HepG2 (cell line): Measurements from ENCODE around the gene CEBPA. TPM values are rescaled to one million over a fixed set of nuclear protein-coding genes. Genes with fewer than 3 reads are reported as not detected.

Experiments used
- ATAC-seq: fragments of 200-7000 bp; cut with Tn5 transposase; 3 replicates; pipeline ENCODE4 v1.9.1; 2020; ENCODE audit warnings: mild to moderate bottlenecking, moderate library complexity
- BruUV-seq: library from RNA; stranded (reverse); fragments of 400-500 nt; replicated peaks from 2 replicates; lab custom pipeline; 2021; lab: Mats Ljungman, UMichigan
- CTCF ChIA-PET: fragments of 300-600 bp; formaldehyde crosslinking; extraction: SDS; loops from one replicate; lab custom pipeline; 2021; ENCODE audit warnings: low total read pairs, inconsistent platforms, low intra/inter-chr PET ratio; lab: Yijun Ruan, JAX
- POLR2A ChIA-PET: fragments of 350-600 bp; sonication (Branson Sonifier 250); formaldehyde crosslinking; loops from one replicate; lab custom pipeline; 2020; ENCODE audit warnings: antibody characterized with exemption, inconsistent platforms; lab: Yijun Ruan, JAX
- DNase-seq: peaks from one replicate; pipeline ENCODE4 v3.0.0-alpha.2; 2015; ENCODE audit warnings: low spot score
- FAIRE-seq: peaks from 3 replicates; lab custom pipeline; 2011; peaks lifted over from hg19 to GRCh38; lab: Jason Lieb, UNC
- H2AFZ ChIP-seq: one replicate; pipeline ENCODE4 v1.6.1; 2011; ENCODE audit warnings: low read length, inconsistent platforms
- H3K27ac ChIP-seq: fragments of 300-600 bp; 3 replicates; pipeline ENCODE4 v1.8.0; 2011; ENCODE audit warnings: mixed run types, mild to moderate bottlenecking, mixed read lengths, low read length, inconsistent platforms; ENCODE audit not compliant: insufficient read depth; ENCODE audit errors: extremely low read length
- H3K27me3 ChIP-seq, 2 experiments: fragments of 200-600 bp in 1 of 2; 2 replicates in 1 of 2; 3 replicates in 1 of 2; pipeline versions ENCODE4 v1.6.0 to v1.8.0; 2011; ENCODE audit warnings: low read length in 2 of 2, mild to moderate bottlenecking in 2 of 2, moderate library complexity in 2 of 2, inconsistent platforms in 1 of 2; ENCODE audit not compliant: insufficient read depth in 2 of 2, control insufficient read depth in 1 of 2
- H3K36me3 ChIP-seq, 2 experiments: fragments of 200-600 bp in 1 of 2; replicated peaks in 1 of 2; 2 replicates in 1 of 2; 3 replicates in 1 of 2; pipeline versions ENCODE4 v1.5.1 to v1.8.0; 2011; ENCODE audit warnings: low read length in 2 of 2, inconsistent platforms in 1 of 2; ENCODE audit not compliant: insufficient read depth in 2 of 2, control insufficient read depth in 1 of 2
- H3K4me1 ChIP-seq: 2 replicates; pipeline ENCODE4 v1.5.1; 2012; ENCODE audit warnings: low read length, inconsistent platforms; ENCODE audit not compliant: insufficient read depth
- H3K4me2 ChIP-seq: 2 replicates; pipeline ENCODE4 v1.6.0; 2011; ENCODE audit warnings: low read depth, low read length, inconsistent platforms
- H3K4me3 ChIP-seq, 3 experiments: fragments of 200-600 bp in 1 of 3; sonication (generic), shearing (Covaris generic) in 1 of 3; replicated peaks in 1 of 3; 2 replicates each; pipeline ENCODE4 v1.5.1; 2011 to 2016; ENCODE audit warnings: low read length in 3 of 3, inconsistent platforms in 2 of 3, low read depth in 2 of 3, mild to moderate bottlenecking in 2 of 3, control low read depth in 1 of 3, mixed read lengths in 1 of 3; ENCODE audit not compliant: insufficient read depth in 1 of 3
- H3K79me2 ChIP-seq: one replicate; pipeline ENCODE4 v1.6.1; 2011; ENCODE audit warnings: low read length, inconsistent platforms; ENCODE audit not compliant: insufficient read depth
- H3K9ac ChIP-seq: 2 replicates; pipeline ENCODE4 v1.6.0; 2011; ENCODE audit warnings: mild to moderate bottlenecking, low read depth, low read length, inconsistent platforms; ENCODE audit not compliant: insufficient read depth
- H3K9me3 ChIP-seq: 2 replicates; pipeline ENCODE4 v1.5.1; 2012; ENCODE audit warnings: mild to moderate bottlenecking, low read length
- H4K20me1 ChIP-seq: 2 replicates; pipeline ENCODE4 v1.6.0; 2011; ENCODE audit warnings: inconsistent platforms, mild to moderate bottlenecking, low read length, moderate library complexity; ENCODE audit not compliant: insufficient read depth
- AKAP8 ChIP-seq: sonication (generic); formaldehyde crosslinking; IDR thresholded peaks from 2 replicates; pipeline ENCODE4 v1.5.1; 2020; ENCODE audit warnings: mild to moderate bottlenecking, missing genetic modification reagents
- ASH2L ChIP-seq: fragments of 300-600, 200-600 bp; sonication (generic); IDR thresholded peaks from 2 replicates; pipeline ENCODE4 v1.7.0; 2017; ENCODE audit warnings: low read depth, mild to moderate bottlenecking, moderate library complexity, mixed read lengths, low read length; ENCODE audit not compliant: insufficient read length
- CHD4 ChIP-seq: fragments of 200-600 bp; sonication (generic); IDR thresholded peaks from 2 replicates; pipeline ENCODE4 v1.7.0; 2017; ENCODE audit warnings: mild to moderate bottlenecking, low read length, borderline replicate concordance
- EEA1 ChIP-seq: sonication (generic); formaldehyde crosslinking; IDR thresholded peaks from 2 replicates; pipeline ENCODE4 v1.5.1; 2020; ENCODE audit warnings: mild to moderate bottlenecking, missing genetic modification reagents, borderline replicate concordance
- HOXA3 ChIP-seq: sonication (generic); formaldehyde crosslinking; IDR thresholded peaks from 2 replicates; pipeline ENCODE4 v1.5.0; 2020; ENCODE audit warnings: missing genetic modification reagents
- NFKB2 ChIP-seq: sonication (generic); formaldehyde crosslinking; IDR thresholded peaks from 2 replicates; pipeline ENCODE4 v1.4.0; 2020; ENCODE audit warnings: missing genetic modification reagents, borderline replicate concordance
- ONECUT2 ChIP-seq: sonication (generic); formaldehyde crosslinking; IDR thresholded peaks from 2 replicates; pipeline ENCODE4 v1.4.0; 2020; ENCODE audit warnings: missing genetic modification reagents
- PHF20 ChIP-seq: sonication (generic); formaldehyde crosslinking; IDR thresholded peaks from 2 replicates; pipeline ENCODE4 v1.5.0; 2020; ENCODE audit warnings: mild to moderate bottlenecking, missing genetic modification reagents
- POLR2A ChIP-seq, 2 experiments: IDR thresholded peaks; 2 replicates each; pipeline ENCODE4 v1.6.1; 2011; ENCODE audit warnings: low read depth in 2 of 2, low read length in 2 of 2, mild to moderate bottlenecking in 1 of 2, moderate library complexity in 1 of 2; ENCODE audit not compliant: insufficient read depth in 1 of 2
- POLR2AphosphoS5 ChIP-seq: IDR thresholded peaks from 2 replicates; pipeline ENCODE4 v1.6.1; 2012; ENCODE audit warnings: low read depth, low read length
- POLR2G ChIP-seq: fragments of 200-400 bp; formaldehyde crosslinking; IDR thresholded peaks from 2 replicates; pipeline ENCODE4 v1.6.1; 2018; ENCODE audit warnings: mild to moderate bottlenecking, low read depth, low read length, moderate library complexity
- SALL2 ChIP-seq: sonication (generic); formaldehyde crosslinking; IDR thresholded peaks from 2 replicates; pipeline ENCODE4 v1.8.1; 2023; ENCODE audit warnings: mild to moderate bottlenecking, missing genetic modification reagents, inconsistent platforms
- SIX1 ChIP-seq: sonication (generic); formaldehyde crosslinking; IDR thresholded peaks from 2 replicates; pipeline ENCODE4 v1.4.0; 2020; ENCODE audit warnings: missing genetic modification reagents, borderline replicate concordance
- SMYD3 ChIP-seq: sonication (generic); formaldehyde crosslinking; IDR thresholded peaks from 2 replicates; pipeline ENCODE4 v1.8.1; 2023; ENCODE audit warnings: mild to moderate bottlenecking, missing genetic modification reagents
- SPEN ChIP-seq: sonication (generic); formaldehyde crosslinking; IDR thresholded peaks from 2 replicates; pipeline ENCODE4 v1.5.1; 2020; ENCODE audit warnings: low read depth, mild to moderate bottlenecking, missing genetic modification reagents
- ZC3H13 ChIP-seq: sonication (generic); formaldehyde crosslinking; IDR thresholded peaks from 2 replicates; pipeline ENCODE4 v1.8.1; 2023; ENCODE audit warnings: mild to moderate bottlenecking, missing genetic modification reagents, moderate library complexity
- ZNF703 ChIP-seq: sonication (generic); formaldehyde crosslinking; IDR thresholded peaks from 2 replicates; pipeline ENCODE4 v1.5.1; 2020; ENCODE audit warnings: missing genetic modification reagents, mild to moderate bottlenecking, moderate library complexity, borderline replicate concordance
- ZNF709 ChIP-seq: sonication (generic); formaldehyde crosslinking; IDR thresholded peaks from 2 replicates; pipeline ENCODE4 v1.5.0; 2020; ENCODE audit warnings: mild to moderate bottlenecking, missing genetic modification reagents
- ZNF768 ChIP-seq: sonication (generic); formaldehyde crosslinking; IDR thresholded peaks from 2 replicates; pipeline ENCODE4 v1.4.0; 2020; ENCODE audit warnings: missing genetic modification reagents
- ZNF772 ChIP-seq: sonication (generic); formaldehyde crosslinking; IDR thresholded peaks from 2 replicates; pipeline ENCODE4 v1.5.0; 2020; ENCODE audit warnings: mild to moderate bottlenecking, missing genetic modification reagents
- WGBS: methylation state at CpG from one replicate; pipeline ENCODE4 v1.1.6; 2017; ENCODE audit warnings: low lambda C conversion rate; 5-methylcytosine and 5-hydroxymethylcytosine counted together
- in situ Hi-C: cut with HindIII; loops from 2 replicates; pipeline ENCODE4 v1.10.0; 2017; ENCODE audit warnings: low pct_unique_long_range_greater_than_20kb; ENCODE audit not compliant: extremely low pct_ligation_motif_present
- intact Hi-C: fragments of 100-400 bp; cut with micrococcal nuclease; formaldehyde crosslinking; loops from one replicate; pipeline ENCODE4 v1.10.0; 2022; ENCODE audit not compliant: unreplicated experiment
- polyA plus RNA-seq, 8 experiments: library from polyadenylated mRNA; depleted of rRNA in 3 of 8; stranded (reverse) in 7 of 8; unstranded in 1 of 8; fragments of >200 nt; fragmentation: Illumina TruSeq in 4 of 8; extraction: Trizol in 4 of 8; gene quantifications; 2 replicates each; pipeline versions ENCODE4 v1.2.1 to v1.2.3, GENCODE V29; 2011 to 2016; ENCODE audit warnings: low read depth in 4 of 8, missing spikeins in 1 of 8, mixed read lengths in 1 of 8; ENCODE audit not compliant: insufficient read depth in 1 of 8
- total RNA-seq, 5 experiments: library from RNA; depleted of rRNA; stranded (reverse); fragments of >200 nt; fragmentation: Illumina TruSeq; extraction: Trizol; gene quantifications; 2 replicates each; pipeline ENCODE4 v1.2.3, GENCODE V29; 2016; ENCODE audit warnings: low read depth in 1 of 5
- TF ChIP-seq, protein P1 (sequence below): sonication (generic); formaldehyde crosslinking; IDR thresholded peaks from 2 replicates; pipeline ENCODE4 v1.4.0; 2020; ENCODE audit warnings: missing genetic modification reagents
- TF ChIP-seq, protein P2 (sequence below): sonication (generic); formaldehyde crosslinking; IDR thresholded peaks from 2 replicates; pipeline ENCODE4 v1.4.0; 2020; ENCODE audit warnings: mild to moderate bottlenecking, missing genetic modification reagents

CEBPA gene
- total and polyA plus RNA-seq, 2 of the 13 experiments (the other 11 are each of a cell fraction or from before 2014, with no cell fraction given): 24.8 to 103 TPM

DNA sequence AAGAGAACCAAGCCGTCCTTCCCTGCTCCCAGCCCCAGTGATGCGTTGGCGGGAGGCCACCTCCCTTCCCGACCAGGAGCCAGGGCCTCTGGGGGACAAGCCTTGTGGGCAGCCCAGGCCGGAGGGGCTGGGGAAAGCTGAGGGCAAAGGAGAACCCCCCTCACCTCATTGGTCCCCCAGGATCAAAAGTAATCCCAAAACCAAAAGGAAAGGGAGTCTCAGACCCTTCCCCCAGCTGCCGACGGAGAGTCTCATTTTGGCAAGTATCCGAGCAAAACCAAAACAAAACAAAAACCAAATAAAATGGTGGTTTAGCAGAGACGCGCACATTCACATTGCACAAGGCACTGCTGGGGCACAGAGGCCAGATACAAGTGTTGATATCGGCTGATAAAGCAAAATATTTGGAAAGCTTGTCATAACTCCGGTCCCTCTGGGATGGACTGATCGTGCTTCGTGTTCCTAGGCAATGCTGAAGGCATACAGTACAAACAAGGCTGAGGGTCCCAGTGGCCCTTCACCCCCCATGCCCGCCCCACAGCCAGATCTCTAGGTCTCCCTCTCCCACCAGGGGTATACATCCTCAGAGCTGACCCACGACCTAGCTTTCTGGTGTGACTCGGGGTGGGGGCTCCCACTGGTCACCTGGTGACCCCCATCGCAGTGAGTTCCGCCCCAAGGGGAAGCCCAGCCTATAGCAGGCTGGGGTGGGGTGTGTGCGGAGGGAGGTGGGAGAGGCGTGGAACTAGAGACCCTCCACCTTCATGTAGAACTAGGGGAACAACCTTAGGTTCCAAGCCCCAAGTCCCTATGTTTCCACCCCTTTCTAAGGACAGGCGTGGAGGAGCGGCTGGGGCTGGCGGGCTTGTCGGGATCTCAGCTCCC, 2.1 kb downstream of the CEBPA start:
- peak overlapping the region; percentile 81 for H3K9ac ChIP-seq
- in situ Hi-C loops: loop anchor here (5.0 kb wide), 2 partner anchors 63 to 102 kb away; no protein-coding TSS in a partner anchor
- peak overlapping the region; percentile 94 for H3K4me2 ChIP-seq
- H3K79me2 ChIP-seq: peaks cover 43% of the 10 kb centered on the region
- peak overlapping the region; percentile 62 for H3K27ac ChIP-seq
- H3K4me3 ChIP-seq: peak overlapping the region; percentile 78 to 89 (median 87)
- 3% methylated on average over 14 of the region's 25 CpGs for WGBS
- intact Hi-C loops: loop anchor here (5.0 kb wide), 1 partner anchor 92 kb away; no protein-coding TSS in a partner anchor
- H2AFZ ChIP-seq: no peak overlapping the region
- peaks cover 21% of the 10 kb centered on the region; the same call in 1 of the 2 replicates for H4K20me1 ChIP-seq
- ChIA-PET CTCF (no interaction called here), POLR2A (interaction anchor here (0.9 to 15.1 kb wide), 15 partner anchors 8 to 103 kb away, joined by 3 to 380 read pairs (median 17); partner anchors contain the start of gene CEBPG)
- ATAC-seq (no peak), DNase-seq (peak; percentile 55), FAIRE-seq (no peak)
- BruUV-seq: TSS peak; percentile 65
- no peaks in the 10 kb centered on the region for H3K27me3 ChIP-seq
- no peaks in the 10 kb centered on the region for H3K9me3 ChIP-seq
- no peaks in the 10 kb centered on the region; a peak in 1 of 5 replicates for H3K36me3 ChIP-seq
- peaks cover 61% of the 10 kb centered on the region for H3K4me1 ChIP-seq
- TF ChIP-seq AKAP8 (CRISPR knock-in tag): peak; percentile 28; the same call in 1 of the 2 replicates
- TF ChIP-seq, protein P1, sequence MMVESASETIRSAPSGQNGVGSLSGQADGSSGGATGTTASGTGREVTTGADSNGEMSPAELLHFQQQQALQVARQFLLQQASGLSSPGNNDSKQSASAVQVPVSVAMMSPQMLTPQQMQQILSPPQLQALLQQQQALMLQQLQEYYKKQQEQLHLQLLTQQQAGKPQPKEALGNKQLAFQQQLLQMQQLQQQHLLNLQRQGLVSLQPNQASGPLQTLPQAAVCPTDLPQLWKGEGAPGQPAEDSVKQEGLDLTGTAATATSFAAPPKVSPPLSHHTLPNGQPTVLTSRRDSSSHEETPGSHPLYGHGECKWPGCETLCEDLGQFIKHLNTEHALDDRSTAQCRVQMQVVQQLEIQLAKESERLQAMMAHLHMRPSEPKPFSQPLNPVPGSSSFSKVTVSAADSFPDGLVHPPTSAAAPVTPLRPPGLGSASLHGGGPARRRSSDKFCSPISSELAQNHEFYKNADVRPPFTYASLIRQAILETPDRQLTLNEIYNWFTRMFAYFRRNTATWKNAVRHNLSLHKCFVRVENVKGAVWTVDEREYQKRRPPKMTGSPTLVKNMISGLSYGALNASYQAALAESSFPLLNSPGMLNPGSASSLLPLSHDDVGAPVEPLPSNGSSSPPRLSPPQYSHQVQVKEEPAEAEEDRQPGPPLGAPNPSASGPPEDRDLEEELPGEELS (CRISPR knock-in tag): no peak
- TF ChIP-seq ZNF703 (CRISPR knock-in tag): no peak
- no peak for TF ChIP-seq CHD4
- peak; percentile 99 for TF ChIP-seq ZC3H13 (CRISPR knock-in tag)
- peak; percentile 38 for TF ChIP-seq POLR2AphosphoS5
- no peak for TF ChIP-seq ONECUT2 (CRISPR knock-in tag)
- TF ChIP-seq, protein P2, sequence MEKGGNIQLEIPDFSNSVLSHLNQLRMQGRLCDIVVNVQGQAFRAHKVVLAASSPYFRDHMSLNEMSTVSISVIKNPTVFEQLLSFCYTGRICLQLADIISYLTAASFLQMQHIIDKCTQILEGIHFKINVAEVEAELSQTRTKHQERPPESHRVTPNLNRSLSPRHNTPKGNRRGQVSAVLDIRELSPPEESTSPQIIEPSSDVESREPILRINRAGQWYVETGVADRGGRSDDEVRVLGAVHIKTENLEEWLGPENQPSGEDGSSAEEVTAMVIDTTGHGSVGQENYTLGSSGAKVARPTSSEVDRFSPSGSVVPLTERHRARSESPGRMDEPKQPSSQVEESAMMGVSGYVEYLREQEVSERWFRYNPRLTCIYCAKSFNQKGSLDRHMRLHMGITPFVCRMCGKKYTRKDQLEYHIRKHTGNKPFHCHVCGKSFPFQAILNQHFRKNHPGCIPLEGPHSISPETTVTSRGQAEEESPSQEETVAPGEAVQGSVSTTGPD (CRISPR knock-in tag): no peak
- no peak for TF ChIP-seq SALL2 (CRISPR knock-in tag)
- no peak for TF ChIP-seq ZNF768 (CRISPR knock-in tag)
- TF ChIP-seq NFKB2 (CRISPR knock-in tag): peak; percentile 45; the same call in 1 of the 2 replicates
- no peak for TF ChIP-seq HOXA3
- TF ChIP-seq SPEN (CRISPR knock-in tag): no peak
- no peak for TF ChIP-seq PHF20 (CRISPR knock-in tag)
- 0 out of 2 replicates have a peak, but pooled peaks have one; percentile 25 for TF ChIP-seq POLR2G
- TF ChIP-seq ZNF709 (CRISPR knock-in tag): 0 out of 2 replicates have a peak, but pooled peaks have one; percentile 35
- 0 out of 2 replicates have a peak, but pooled peaks have one; percentile 6 for TF ChIP-seq ZNF772 (CRISPR knock-in tag)
- TF ChIP-seq EEA1: 0 out of 2 replicates have a peak, but pooled peaks have one; percentile 39
- no peak for TF ChIP-seq SIX1
- TF ChIP-seq SMYD3 (CRISPR knock-in tag): no peak
- TF ChIP-seq POLR2A (IDR thresholded peaks at IDR 0.05; ENCODE audit: insufficient read depth in 1 of 2, low read depth in 2 of 2, low read length in 2 of 2): peak in 1 of 2 experiments; percentile 51
- peak; percentile 20 for TF ChIP-seq ASH2L
